ENCODE data around the gene PROSER2. TPM values are rescaled to one million over a fixed set of nuclear protein-coding genes. Genes with fewer than 3 reads are reported as not detected.

Gene PROSER2, protein sequence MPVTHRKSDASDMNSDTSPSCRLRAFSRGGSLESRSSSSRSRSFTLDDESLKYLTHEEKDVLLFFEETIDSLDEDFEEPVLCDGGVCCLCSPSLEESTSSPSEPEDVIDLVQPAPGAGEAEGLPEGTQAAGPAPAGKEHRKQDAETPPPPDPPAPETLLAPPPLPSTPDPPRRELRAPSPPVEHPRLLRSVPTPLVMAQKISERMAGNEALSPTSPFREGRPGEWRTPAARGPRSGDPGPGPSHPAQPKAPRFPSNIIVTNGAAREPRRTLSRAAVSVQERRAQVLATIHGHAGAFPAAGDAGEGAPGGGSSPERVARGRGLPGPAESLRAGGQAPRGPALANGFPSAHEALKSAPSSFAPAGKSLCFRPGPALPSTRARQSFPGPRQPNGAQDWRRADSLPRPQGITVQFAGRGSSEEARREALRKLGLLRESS
- 10 to 100 TPM; 11.5 to 19.8 (median 13.4) TPM for total RNA-seq

DNA sequence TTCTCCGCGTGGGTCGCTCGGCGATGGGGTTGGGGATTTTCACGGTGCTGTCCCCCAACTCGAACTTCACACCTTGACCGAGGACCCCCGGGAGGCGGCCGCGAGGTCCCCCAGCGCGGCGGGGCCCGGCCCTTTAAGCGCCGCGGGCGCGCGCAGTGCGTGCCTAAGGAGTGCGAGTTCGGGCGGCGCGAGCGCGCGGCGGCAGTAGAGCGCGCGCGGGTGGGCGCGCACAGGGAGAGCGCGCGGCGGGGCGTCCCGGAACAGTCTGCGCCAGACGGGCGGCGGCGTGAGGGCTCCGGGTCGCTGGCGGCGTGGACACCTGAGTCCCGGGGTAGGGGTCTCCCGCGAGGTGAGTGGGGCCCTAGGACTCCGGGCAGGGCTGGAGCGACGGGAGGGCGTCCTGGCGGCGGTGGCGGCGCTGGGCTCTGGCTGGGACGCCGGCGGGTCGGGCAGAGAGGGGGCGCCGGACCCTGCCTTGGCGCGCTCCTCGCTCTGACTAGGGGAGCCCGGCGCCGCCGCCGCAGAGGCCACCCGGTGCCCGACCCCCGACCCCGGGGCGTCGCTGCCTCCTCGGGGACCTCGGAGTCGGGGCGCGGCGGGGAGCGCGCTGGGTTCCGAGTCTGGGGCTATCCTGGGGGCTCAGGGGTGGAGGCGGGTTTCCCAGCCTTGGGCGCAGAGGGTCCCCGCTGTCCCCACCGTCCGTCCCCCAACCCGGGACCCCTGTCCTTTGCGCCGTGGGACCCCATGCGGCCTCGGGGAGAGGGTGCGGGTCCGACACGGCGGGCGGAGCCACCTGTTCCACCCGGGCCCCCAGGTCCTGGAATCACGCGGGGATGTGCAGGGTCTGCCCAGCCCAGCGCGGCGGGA, at the start of gene PROSER2:
PROSER2 (plus strand) TSS at position 235 of the 867 bp plus-strand sequence. CDS start 28,722 bp downstream, outside the sequence.
- intact Hi-C loops (cut with DNase I): no loop called here
- Histone ChIP-seq H3K36me3 (no peaks in the 10 kb centered on the region), H3K4me3 (replicated peaks in 1 of 3) (peak within 1 kb of the TSS; percentile 69 to 91 (median 81)), H3K27me3 (no peaks in the 10 kb centered on the region), H3K4me1 (peaks cover 9 to 12% of the 10 kb centered on the region in 2 donors), H3K27ac (peak within 1 kb of the TSS; percentile 31 to 88 (median 75)), H3K9me3 (no peaks in the 10 kb centered on the region)
- 0 to 4% methylated on average over 15 to 20 of the region's 114 CpGs for WGBS, 2 donors
- DNase-seq: peak; percentile 53 to 63
- TF ChIP-seq, protein P1, sequence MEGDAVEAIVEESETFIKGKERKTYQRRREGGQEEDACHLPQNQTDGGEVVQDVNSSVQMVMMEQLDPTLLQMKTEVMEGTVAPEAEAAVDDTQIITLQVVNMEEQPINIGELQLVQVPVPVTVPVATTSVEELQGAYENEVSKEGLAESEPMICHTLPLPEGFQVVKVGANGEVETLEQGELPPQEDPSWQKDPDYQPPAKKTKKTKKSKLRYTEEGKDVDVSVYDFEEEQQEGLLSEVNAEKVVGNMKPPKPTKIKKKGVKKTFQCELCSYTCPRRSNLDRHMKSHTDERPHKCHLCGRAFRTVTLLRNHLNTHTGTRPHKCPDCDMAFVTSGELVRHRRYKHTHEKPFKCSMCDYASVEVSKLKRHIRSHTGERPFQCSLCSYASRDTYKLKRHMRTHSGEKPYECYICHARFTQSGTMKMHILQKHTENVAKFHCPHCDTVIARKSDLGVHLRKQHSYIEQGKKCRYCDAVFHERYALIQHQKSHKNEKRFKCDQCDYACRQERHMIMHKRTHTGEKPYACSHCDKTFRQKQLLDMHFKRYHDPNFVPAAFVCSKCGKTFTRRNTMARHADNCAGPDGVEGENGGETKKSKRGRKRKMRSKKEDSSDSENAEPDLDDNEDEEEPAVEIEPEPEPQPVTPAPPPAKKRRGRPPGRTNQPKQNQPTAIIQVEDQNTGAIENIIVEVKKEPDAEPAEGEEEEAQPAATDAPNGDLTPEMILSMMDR (IDR thresholded peaks at IDR 0.05): peak in 2 of 6 experiments; percentile 0 to 10
- TF ChIP-seq POLR2A (IDR thresholded peaks at IDR 0.05): peak; percentile 52 to 88

DNA sequence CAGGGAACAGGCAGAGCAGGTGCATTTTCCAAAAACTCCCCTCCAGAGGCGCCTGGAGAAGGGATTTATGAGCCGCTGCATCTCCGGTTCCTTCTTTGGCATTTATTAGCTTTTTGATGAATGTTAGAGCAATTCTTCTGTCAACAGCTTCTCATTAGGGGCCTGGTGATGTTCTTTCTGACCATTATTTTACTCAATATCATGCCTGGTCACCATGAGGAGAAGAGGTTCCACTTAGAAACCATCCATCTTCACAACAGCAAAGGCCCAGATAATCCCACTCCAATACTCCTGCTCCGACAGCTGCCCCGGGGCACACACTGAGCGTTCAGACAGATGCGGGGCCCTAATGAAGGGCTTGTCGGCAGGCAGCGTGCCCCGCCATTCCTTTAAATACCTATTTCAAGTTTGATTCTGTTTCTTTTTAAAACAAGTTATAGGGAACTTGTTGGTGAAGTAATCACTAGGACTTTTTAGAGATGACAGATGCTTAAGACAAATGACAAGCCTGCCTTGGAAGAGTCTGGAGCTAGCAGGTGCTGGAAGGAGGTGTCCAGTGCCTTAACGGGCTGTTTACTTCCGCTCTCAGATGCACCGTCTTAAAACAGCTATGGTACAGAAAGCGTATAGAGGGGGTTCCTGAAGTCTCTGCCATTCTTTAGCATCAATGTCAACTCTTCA, 49.3 kb upstream of the PROSER2 start:
- TF ChIP-seq POLR2A (IDR thresholded peaks at IDR 0.05): no peak
- TF ChIP-seq, protein P1 (IDR thresholded peaks at IDR 0.05): no peak
- Histone ChIP-seq H3K36me3 (no peaks in the 10 kb centered on the region), H3K4me1 (no peaks in the 10 kb centered on the region), H3K4me3 (replicated peaks in 1 of 3) (no peak overlapping the region), H3K27me3 (no peaks in the 10 kb centered on the region), H3K9me3 (no peaks in the 10 kb centered on the region), H3K27ac (no peak overlapping the region)
- no peak for DNase-seq
- 86 to 87% methylated on average over 14 of the region's 14 CpGs for WGBS, 2 donors
- intact Hi-C loops (cut with DNase I): no loop called here

DNA sequence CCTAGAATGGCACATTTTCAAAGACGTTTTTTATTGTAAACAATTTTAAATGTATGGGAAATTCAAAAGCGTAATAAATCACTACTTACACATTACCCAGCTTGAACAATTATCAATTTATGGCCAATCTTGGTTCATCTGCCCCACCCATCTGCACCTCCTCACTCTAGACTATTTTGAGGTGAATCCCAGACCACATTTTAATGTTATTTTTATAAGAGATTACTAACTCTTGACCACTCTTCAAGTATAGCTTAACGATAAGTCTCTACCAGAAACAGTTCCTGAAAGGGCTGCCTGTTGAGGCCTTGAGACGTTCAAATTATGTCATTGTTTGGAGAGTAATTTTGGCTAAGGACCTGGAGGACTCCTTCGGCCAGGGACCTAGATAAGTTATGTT, 47.7 kb upstream of the PROSER2 start:
- Histone ChIP-seq H3K4me3 (replicated peaks in 1 of 3) (no peak overlapping the region), H3K27me3 (no peaks in the 10 kb centered on the region), H3K4me1 (no peaks in the 10 kb centered on the region), H3K27ac (no peak overlapping the region), H3K9me3 (no peaks in the 10 kb centered on the region), H3K36me3 (no peaks in the 10 kb centered on the region)
- intact Hi-C loops (cut with DNase I): no loop called here
- whole genome bisulfite sequencing, 2 donors: 47 to 52% methylated on average over 5 of the region's 5 CpGs
- no peak for DNase-seq
- TF ChIP-seq, protein P1 (IDR thresholded peaks at IDR 0.05): no peak
- TF ChIP-seq POLR2A (IDR thresholded peaks at IDR 0.05): no peak

DNA sequence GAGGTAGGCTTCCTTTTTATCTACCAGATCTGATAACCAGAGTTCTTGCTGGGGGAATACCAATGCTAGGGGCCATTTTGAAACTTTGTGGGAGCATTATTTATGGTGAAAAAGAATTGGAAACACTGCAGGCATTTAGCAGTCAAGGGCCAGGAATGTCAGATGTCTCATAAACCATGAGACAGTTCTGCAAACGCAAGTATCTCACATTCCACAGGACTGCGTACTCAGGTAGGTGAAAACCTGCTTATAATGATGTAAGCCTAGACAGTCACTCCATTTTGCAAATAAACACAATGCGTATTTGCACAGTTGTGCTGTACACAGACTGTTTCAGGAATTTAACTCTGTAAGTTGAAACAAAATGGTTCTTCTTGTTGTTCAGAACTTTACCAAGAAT, 47.1 kb upstream of the PROSER2 start:
- Histone ChIP-seq H3K27me3 (no peaks in the 10 kb centered on the region), H3K4me3 (replicated peaks in 1 of 3) (no peak overlapping the region), H3K27ac (no peak overlapping the region), H3K36me3 (no peaks in the 10 kb centered on the region), H3K9me3 (no peaks in the 10 kb centered on the region), H3K4me1 (no peaks in the 10 kb centered on the region)
- intact Hi-C loops (cut with DNase I): no loop called here
- no peak for TF ChIP-seq POLR2A (IDR thresholded peaks at IDR 0.05)
- 92 to 95% methylated on average over 3 of the region's 3 CpGs for WGBS, 2 donors
- no peak for DNase-seq

DNA sequence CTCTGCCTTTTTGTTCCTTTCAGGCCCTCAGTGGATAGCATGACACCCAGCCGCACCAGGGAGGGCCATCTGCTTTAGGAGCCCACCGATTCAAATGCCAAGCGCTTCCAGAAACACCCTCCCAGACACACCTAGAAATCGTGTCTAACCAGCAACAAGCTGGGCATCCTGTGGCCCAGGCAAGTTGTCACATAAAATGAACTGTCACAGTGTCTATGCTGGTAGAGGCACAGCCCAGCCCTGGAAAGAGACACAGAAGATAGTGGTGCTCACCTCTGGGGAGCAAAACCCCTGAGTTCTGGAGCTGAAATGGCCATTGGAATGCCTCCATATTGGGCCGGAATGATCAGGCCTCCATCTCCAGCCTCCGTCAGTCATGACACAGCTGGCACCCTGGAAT, 42.0 kb upstream of the PROSER2 start:
- TF ChIP-seq, protein P1 (IDR thresholded peaks at IDR 0.05): no peak
- WGBS, 2 donors: 96 to 100% methylated on average over 5 of the region's 6 CpGs
- Histone ChIP-seq H3K27me3 (no peaks in the 10 kb centered on the region), H3K27ac (no peak overlapping the region), H3K9me3 (no peaks in the 10 kb centered on the region), H3K36me3 (no peaks in the 10 kb centered on the region), H3K4me1 (no peaks in the 10 kb centered on the region), H3K4me3 (replicated peaks in 1 of 3) (no peak overlapping the region)
- intact Hi-C loops (cut with DNase I): loop anchor here (5.0 kb wide), 1 partner anchor 206 kb away; no protein-coding TSS in a partner anchor
- DNase-seq: no peak
